Gastroesophageal sphincter (tissue), 3 donors: ENCODE measurements around the gene ISOC2.

Experiments used
- EP300 ChIP-seq: sonication (generic); formaldehyde crosslinking; IDR thresholded peaks from one replicate; pipeline ENCODE4 v1.6.1; 2017; ENCODE audit warnings: antibody characterized with exemption, mild to moderate bottlenecking
- POLR2A ChIP-seq, 2 donors: fragments of 450-650 bp; IDR thresholded peaks; one replicate each; pipeline ENCODE4 v1.6.1; 2017; ENCODE audit warnings: antibody characterized with exemption in 2 of 2, mild to moderate bottlenecking in 2 of 2, moderate library complexity in 1 of 2
- POLR2AphosphoS5 ChIP-seq: sonication (generic); formaldehyde crosslinking; IDR thresholded peaks from one replicate; pipeline ENCODE4 v1.6.1; 2017; ENCODE audit warnings: antibody characterized with exemption
- TF ChIP-seq, protein P1 (sequence below), 4 experiments: fragments of 200-600 bp in 2 of 4; fragments of 450-650 bp in 2 of 4; sonication (generic) in 1 of 4; IDR thresholded peaks; one replicate each; pipeline ENCODE4 v1.5.1; 2017 to 2019; ENCODE audit warnings: antibody characterized with exemption in 4 of 4, mild to moderate bottlenecking in 2 of 4, moderate library complexity in 2 of 4

DNA sequence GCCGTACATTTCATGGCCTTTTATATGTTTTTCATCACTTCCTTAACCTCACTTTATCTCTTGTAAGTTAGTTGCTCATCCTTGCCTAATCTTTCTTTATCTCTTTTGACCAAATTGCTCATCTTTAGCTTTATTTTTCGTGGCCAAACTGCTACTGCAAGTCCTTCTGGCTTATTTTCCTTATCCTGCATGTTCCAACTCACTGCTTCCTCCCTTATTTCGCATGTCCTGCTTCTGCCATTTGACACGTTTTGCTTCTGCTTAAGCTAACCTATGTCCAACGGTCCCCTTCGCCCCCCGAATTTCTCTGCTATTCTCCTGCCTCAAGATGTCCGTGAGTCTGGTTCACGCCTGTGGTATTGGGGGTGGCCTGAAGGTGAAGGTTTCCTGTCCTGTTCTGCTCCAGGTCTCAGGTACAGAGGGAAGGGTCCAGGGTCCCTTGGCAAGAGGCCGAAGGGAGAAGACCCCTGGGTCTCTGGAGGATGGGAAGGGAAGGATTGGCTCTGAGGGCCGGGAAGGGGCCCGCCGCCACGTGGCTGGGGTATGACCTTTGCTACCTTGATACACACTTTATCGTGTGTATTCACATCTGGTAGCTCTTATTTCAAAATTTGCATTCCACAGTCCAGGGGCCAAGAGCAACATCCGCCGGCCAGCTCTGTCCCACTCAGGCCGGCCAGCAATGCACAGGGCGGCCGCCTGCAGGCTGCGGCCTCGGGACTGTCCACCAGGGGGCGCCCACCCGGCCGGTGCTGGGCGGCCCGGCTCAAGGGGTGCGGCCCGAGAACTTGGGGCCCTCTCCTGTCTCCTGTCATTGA, 6.0 kb upstream of the ISOC2 start:
- TF ChIP-seq, protein P1, sequence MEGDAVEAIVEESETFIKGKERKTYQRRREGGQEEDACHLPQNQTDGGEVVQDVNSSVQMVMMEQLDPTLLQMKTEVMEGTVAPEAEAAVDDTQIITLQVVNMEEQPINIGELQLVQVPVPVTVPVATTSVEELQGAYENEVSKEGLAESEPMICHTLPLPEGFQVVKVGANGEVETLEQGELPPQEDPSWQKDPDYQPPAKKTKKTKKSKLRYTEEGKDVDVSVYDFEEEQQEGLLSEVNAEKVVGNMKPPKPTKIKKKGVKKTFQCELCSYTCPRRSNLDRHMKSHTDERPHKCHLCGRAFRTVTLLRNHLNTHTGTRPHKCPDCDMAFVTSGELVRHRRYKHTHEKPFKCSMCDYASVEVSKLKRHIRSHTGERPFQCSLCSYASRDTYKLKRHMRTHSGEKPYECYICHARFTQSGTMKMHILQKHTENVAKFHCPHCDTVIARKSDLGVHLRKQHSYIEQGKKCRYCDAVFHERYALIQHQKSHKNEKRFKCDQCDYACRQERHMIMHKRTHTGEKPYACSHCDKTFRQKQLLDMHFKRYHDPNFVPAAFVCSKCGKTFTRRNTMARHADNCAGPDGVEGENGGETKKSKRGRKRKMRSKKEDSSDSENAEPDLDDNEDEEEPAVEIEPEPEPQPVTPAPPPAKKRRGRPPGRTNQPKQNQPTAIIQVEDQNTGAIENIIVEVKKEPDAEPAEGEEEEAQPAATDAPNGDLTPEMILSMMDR (IDR thresholded peaks at IDR 0.05) = peak in 3 of 4 experiments; percentile 97 to 98 (median 97)
- TF ChIP-seq POLR2AphosphoS5 (no peak), POLR2A (IDR thresholded peaks at IDR 0.05) (no peak), EP300 (no peak)
